SU-DHL-6 (cell line): ENCODE measurements around the gene NYAP2.

ENCODE experiments used
- H2AFZ ChIP-seq: fragments of 200-600 bp; sonication (generic); 2 replicates; pipeline ENCODE4 v1.6.1; 2014; ENCODE audit warnings: low read depth, mild to moderate bottlenecking, moderate library complexity, mixed read lengths, antibody characterized with exemption, low read length; ENCODE audit not compliant: severe bottlenecking
- H3F3A ChIP-seq: fragments of 200-600 bp; shearing (Covaris generic); 2 replicates; pipeline ENCODE4 v1.6.0; 2016; ENCODE audit warnings: antibody characterized with exemption, mild to moderate bottlenecking; ENCODE audit not compliant: insufficient read depth
- H3K27ac ChIP-seq: fragments of 200-600 bp; sonication (generic); 2 replicates; pipeline ENCODE4 v1.5.1; 2016; ENCODE audit warnings: low read depth, mild to moderate bottlenecking, low read length, moderate library complexity, mixed read lengths
- H3K27me3 ChIP-seq: fragments of 200-600 bp; sonication (generic), shearing (Covaris generic); 2 replicates; pipeline ENCODE4 v1.6.0; 2014; ENCODE audit warnings: mild to moderate bottlenecking, low read length
- H3K36me3 ChIP-seq: fragments of 200-600 bp; sonication (generic); 2 replicates; pipeline ENCODE4 v1.6.1; 2014; ENCODE audit warnings: mild to moderate bottlenecking, low read length, mixed read lengths
- H3K4me2 ChIP-seq: fragments of 300-600, 200-600 bp; shearing (Covaris generic), sonication (generic); 2 replicates; pipeline ENCODE4 v1.6.0; 2014; ENCODE audit warnings: low read length, low read depth, mild to moderate bottlenecking; ENCODE audit not compliant: poor library complexity, severe bottlenecking
- H3K4me3 ChIP-seq: fragments of 200-600 bp; sonication (generic); 2 replicates; pipeline ENCODE4 v1.5.1; 2014; ENCODE audit warnings: antibody characterized with exemption, low read length, mild to moderate bottlenecking, mixed read lengths; ENCODE audit not compliant: insufficient read depth, poor library complexity, severe bottlenecking
- H3K79me2 ChIP-seq: fragments of 200-600 bp; sonication (generic); 2 replicates; pipeline ENCODE4 v1.6.1; 2014; ENCODE audit warnings: mild to moderate bottlenecking, low read length, moderate library complexity; ENCODE audit not compliant: insufficient read depth
- H3K9ac ChIP-seq: fragments of 200-600 bp; sonication (generic); 2 replicates; pipeline ENCODE4 v1.7.0; 2014; ENCODE audit warnings: mild to moderate bottlenecking, low read length
- H3K9me2 ChIP-seq: fragments of 200-600 bp; sonication (generic); replicated peaks from 2 replicates; pipeline ENCODE4 v1.6.1; 2014; ENCODE audit warnings: low read length; ENCODE audit not compliant: insufficient read depth
- H3K9me3 ChIP-seq: fragments of 200-600 bp; sonication (generic); 2 replicates; pipeline ENCODE4 v1.6.1; 2014; ENCODE audit warnings: low read length, mixed read lengths; ENCODE audit not compliant: insufficient read depth
- H4K20me1 ChIP-seq: fragments of 200-600 bp; sonication (generic); 2 replicates; pipeline ENCODE4 v1.6.1; 2014; ENCODE audit warnings: low read depth, mild to moderate bottlenecking, antibody characterized with exemption, low read length, moderate library complexity, mixed read lengths
- EZH2phosphoT487 ChIP-seq: fragments of 200-600 bp; sonication (generic), shearing (Covaris generic); conservative IDR thresholded peaks from 2 replicates; pipeline ENCODE4 v1.6.1; 2018; ENCODE audit warnings: mild to moderate bottlenecking, antibody characterized with exemption, low read length, moderate library complexity, mixed read lengths
- TF ChIP-seq, protein P1 (sequence below): fragments of 200-600 bp; sonication (generic); IDR thresholded peaks from one replicate; pipeline ENCODE4 v1.5.1; 2017; ENCODE audit warnings: antibody characterized with exemption, mild to moderate bottlenecking, low read length, moderate library complexity; ENCODE audit not compliant: insufficient read depth, poor library complexity, severe bottlenecking

NYAP2 gene

DNA sequence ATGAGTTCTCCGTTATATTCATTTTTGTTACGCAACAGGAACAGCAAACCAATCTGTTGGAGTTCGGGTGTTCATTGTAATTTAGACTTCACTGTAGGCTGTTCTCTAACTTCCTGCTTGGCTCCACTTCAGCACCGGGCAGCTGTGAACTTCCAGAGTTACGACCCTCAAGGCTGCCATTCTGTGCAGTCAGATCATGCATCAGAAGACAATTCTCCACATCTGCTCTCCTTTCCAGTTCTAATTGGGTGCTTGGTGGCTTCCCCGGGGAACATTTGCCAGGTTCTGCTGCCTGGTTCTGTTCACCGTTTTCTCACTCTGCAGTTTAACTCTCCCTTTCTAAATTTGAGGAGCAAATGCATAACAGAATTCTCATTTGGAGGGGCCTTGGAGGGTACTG is 237.7 kb downstream of the NYAP2 start:
- Histone ChIP-seq H3K9me3 (no peaks in the 10 kb centered on the region), H3K36me3 (no peaks in the 10 kb centered on the region), H3K4me2 (no peak overlapping the region), H3K27ac (no peak overlapping the region), H3K4me3 (no peak overlapping the region), H3K9ac (no peak overlapping the region), H3F3A (no peaks in the 10 kb centered on the region), H4K20me1 (no peaks in the 10 kb centered on the region), H2AFZ (no peak overlapping the region), H3K9me2 (no peaks in the 10 kb centered on the region; the same call in 1 of the 2 replicates), H3K27me3 (no peaks in the 10 kb centered on the region), H3K79me2 (no peaks in the 10 kb centered on the region)
- TF ChIP-seq, protein P1, sequence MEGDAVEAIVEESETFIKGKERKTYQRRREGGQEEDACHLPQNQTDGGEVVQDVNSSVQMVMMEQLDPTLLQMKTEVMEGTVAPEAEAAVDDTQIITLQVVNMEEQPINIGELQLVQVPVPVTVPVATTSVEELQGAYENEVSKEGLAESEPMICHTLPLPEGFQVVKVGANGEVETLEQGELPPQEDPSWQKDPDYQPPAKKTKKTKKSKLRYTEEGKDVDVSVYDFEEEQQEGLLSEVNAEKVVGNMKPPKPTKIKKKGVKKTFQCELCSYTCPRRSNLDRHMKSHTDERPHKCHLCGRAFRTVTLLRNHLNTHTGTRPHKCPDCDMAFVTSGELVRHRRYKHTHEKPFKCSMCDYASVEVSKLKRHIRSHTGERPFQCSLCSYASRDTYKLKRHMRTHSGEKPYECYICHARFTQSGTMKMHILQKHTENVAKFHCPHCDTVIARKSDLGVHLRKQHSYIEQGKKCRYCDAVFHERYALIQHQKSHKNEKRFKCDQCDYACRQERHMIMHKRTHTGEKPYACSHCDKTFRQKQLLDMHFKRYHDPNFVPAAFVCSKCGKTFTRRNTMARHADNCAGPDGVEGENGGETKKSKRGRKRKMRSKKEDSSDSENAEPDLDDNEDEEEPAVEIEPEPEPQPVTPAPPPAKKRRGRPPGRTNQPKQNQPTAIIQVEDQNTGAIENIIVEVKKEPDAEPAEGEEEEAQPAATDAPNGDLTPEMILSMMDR = no peak
- TF ChIP-seq EZH2phosphoT487 = no peak

DNA sequence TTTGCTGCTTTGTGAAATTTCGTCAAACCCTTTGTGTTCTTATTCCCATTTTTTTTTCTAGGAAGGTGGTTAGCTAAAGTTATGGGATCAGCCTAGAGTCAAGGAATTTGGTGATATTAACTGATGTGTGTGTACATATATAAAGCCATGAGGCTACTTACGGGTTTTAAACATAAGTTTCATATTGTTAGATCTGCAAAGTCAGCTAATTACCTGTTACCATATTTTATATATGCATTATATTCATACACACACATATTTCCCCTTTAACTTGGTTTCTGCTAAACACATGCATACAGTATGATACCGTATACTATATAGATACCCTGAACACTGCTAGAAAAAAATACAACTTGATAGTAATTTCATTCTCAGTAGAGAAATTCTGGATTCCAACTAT is 241.0 kb downstream of the NYAP2 start:
- no peaks in the 10 kb centered on the region for H3F3A ChIP-seq
- H3K9me3 ChIP-seq = no peaks in the 10 kb centered on the region
- no peak overlapping the region for H3K4me2 ChIP-seq
- no peaks in the 10 kb centered on the region for H3K9me2 ChIP-seq
- H3K27ac ChIP-seq = no peak overlapping the region
- no peaks in the 10 kb centered on the region for H4K20me1 ChIP-seq
- H3K4me3 ChIP-seq = no peak overlapping the region
- H3K27me3 ChIP-seq = no peaks in the 10 kb centered on the region
- H2AFZ ChIP-seq = no peak overlapping the region
- no peaks in the 10 kb centered on the region for H3K79me2 ChIP-seq
- no peak overlapping the region for H3K9ac ChIP-seq
- H3K36me3 ChIP-seq = no peaks in the 10 kb centered on the region
- no peak for TF ChIP-seq EZH2phosphoT487
- TF ChIP-seq, protein P1 = no peak

DNA sequence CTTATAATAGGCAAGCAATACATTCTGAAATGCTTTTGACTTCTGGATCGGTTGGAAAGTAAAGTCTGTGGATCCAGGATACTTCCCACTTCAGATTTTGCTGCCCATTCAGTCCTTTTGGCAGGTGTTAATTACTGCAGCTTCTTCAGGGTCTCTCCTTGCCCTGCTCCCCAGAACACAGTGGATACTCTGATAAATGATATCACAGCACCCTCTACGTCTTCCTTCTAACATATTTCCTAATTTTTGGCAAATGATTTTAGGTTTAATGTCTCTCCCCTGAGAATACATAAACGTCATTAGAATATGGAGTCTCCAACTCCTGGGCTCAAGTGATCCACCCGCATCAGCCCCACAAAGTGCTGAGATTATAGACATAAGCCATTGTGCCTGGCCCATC is 249.8 kb downstream of the NYAP2 start:
- Histone ChIP-seq H3K4me3 (no peak overlapping the region), H3K36me3 (no peaks in the 10 kb centered on the region), H3K79me2 (no peaks in the 10 kb centered on the region), H3K9ac (no peak overlapping the region), H3K27ac (no peak overlapping the region), H4K20me1 (no peaks in the 10 kb centered on the region), H2AFZ (no peak overlapping the region), H3K27me3 (no peaks in the 10 kb centered on the region), H3K9me3 (no peaks in the 10 kb centered on the region), H3F3A (no peaks in the 10 kb centered on the region), H3K9me2 (no peaks in the 10 kb centered on the region), H3K4me2 (no peak overlapping the region)
- no peak for TF ChIP-seq EZH2phosphoT487
- TF ChIP-seq, protein P1 = no peak
